Activated CD8-positive, alpha-beta memory T cell treated with anti-CD3 and anti-CD28 coated beads, Interleukin-2, amount 50 U/mL, for 24 hours (primary cell): ENCODE results near the gene ZNF821.
"Not testable (repeated sequence)": the region's sequence is repeated elsewhere in the genome, so short reads cannot be mapped to it uniquely, and the experiment has no call there.

Experiments used
- DNase-seq: peaks from one replicate; pipeline ENCODE4 v3.0.0-alpha.2; 2020; ENCODE audit errors: extremely low read depth

Gene ZNF821

GRCh38 chr16:71883849-71884638 is at the start of gene ZNF821:
ZNF821 (minus strand) TSS chr16:71884182; CDS start chr16:71879946, 4,236 bp downstream.
- no peak for DNase-seq

GRCh38 chr16:71933017-71933416 is 49.0 kb upstream of the ZNF821 start:
- no peak for DNase-seq

- no peak for DNase-seq
Measured at GRCh38 chr16:71931599-71931998, 47.6 kb upstream of the ZNF821 start.

GRCh38 chr16:71931001-71931400 is 47.0 kb upstream of the ZNF821 start:
- DNase-seq = no peak

- DNase-seq = no peak
Measured at GRCh38 chr16:71930013-71930563, 46.1 kb upstream of the ZNF821 start.

GRCh38 chr16:71929048-71929447 is 45.1 kb upstream of the ZNF821 start:
- DNase-seq = no peak

- DNase-seq = no peak
Measured at GRCh38 chr16:71927787-71928186, 43.8 kb upstream of the ZNF821 start.

GRCh38 chr16:71927383-71927782 is 43.4 kb upstream of the ZNF821 start:
- no peak for DNase-seq

- no peak for DNase-seq
Measured at GRCh38 chr16:71924710-71925109, 40.7 kb upstream of the ZNF821 start.

GRCh38 chr16:71923941-71924690 is 40.1 kb upstream of the ZNF821 start:
- DNase-seq = no peak

- DNase-seq = no peak
Measured at GRCh38 chr16:71920658-71921057, 36.7 kb upstream of the ZNF821 start.

GRCh38 chr16:71919035-71919434 is 35.1 kb upstream of the ZNF821 start:
- no peak for DNase-seq

- no peak for DNase-seq
Measured at GRCh38 chr16:71917900-71918299, 33.9 kb upstream of the ZNF821 start.

- DNase-seq = no peak
Measured at GRCh38 chr16:71916397-71916920, 32.5 kb upstream of the ZNF821 start.

GRCh38 chr16:71915350-71915749 is 31.4 kb upstream of the ZNF821 start:
- no peak for DNase-seq

GRCh38 chr16:71914802-71915201 is 30.8 kb upstream of the ZNF821 start:
- DNase-seq = no peak

- no peak for DNase-seq
Measured at GRCh38 chr16:71912534-71913275, 28.7 kb upstream of the ZNF821 start.

- DNase-seq = no peak
Measured at GRCh38 chr16:71911121-71911520, 27.1 kb upstream of the ZNF821 start.

GRCh38 chr16:71905765-71906164 is 21.8 kb upstream of the ZNF821 start:
- DNase-seq = not testable (repeated sequence)

GRCh38 chr16:71904239-71904638 is 20.3 kb upstream of the ZNF821 start:
- no peak for DNase-seq

- DNase-seq = no peak
Measured at GRCh38 chr16:71903608-71904007, 19.6 kb upstream of the ZNF821 start.
